GM12873 (cell line): ENCODE data around the gene SIAH3.

Experiments used
- CTCF ChIP-seq: IDR thresholded peaks from 2 replicates; pipeline ENCODE4 v1.5.1; 2012; ENCODE audit warnings: low read depth, mild to moderate bottlenecking, moderate library complexity, low read length, control low read depth; ENCODE audit not compliant: insufficient read depth; ENCODE audit errors: missing control alignments

The SIAH3 gene

GRCh38 chr13:45861322-45861721 is 9.8 kb upstream of the SIAH3 start:
- no peak for TF ChIP-seq CTCF

GRCh38 chr13:45860240-45860639 is 8.7 kb upstream of the SIAH3 start:
- TF ChIP-seq CTCF: no peak

GRCh38 chr13:45859705-45860104 is 8.2 kb upstream of the SIAH3 start:
- no peak for TF ChIP-seq CTCF

GRCh38 chr13:45852494-45852893 is 941 bp upstream of the SIAH3 start:
- TF ChIP-seq CTCF: no peak

GRCh38 chr13:45851956-45852355 is 403 bp upstream of the SIAH3 start:
- no peak for TF ChIP-seq CTCF

GRCh38 chr13:45850027-45850613 is 1.4 kb downstream of the SIAH3 start:
- TF ChIP-seq CTCF: no peak

GRCh38 chr13:45849408-45849807 is 2.1 kb downstream of the SIAH3 start:
- TF ChIP-seq CTCF: no peak
